Measurements from ENCODE around the gene PAM16. TPM values are rescaled to one million over a fixed set of nuclear protein-coding genes. Genes with fewer than 3 reads are reported as not detected.

PAM16 gene
- total RNA-seq, 1 donor from 2014 or later, result 62.8 TPM

GRCh38 chr16:4353675-4354074 is 2.6 kb upstream of the PAM16 start:
- Histone ChIP-seq H3K27me3 (ENCODE audit: control insufficient read depth, insufficient read depth, low read length) (no peaks in the 10 kb centered on the region), H3K36me3 (ENCODE audit: control insufficient read depth, insufficient read depth, low read length) (no peaks in the 10 kb centered on the region)

GRCh38 chr16:4352843-4353242 is 1.7 kb upstream of the PAM16 start:
- no peak for DNase-seq (ENCODE audit: low read depth)
- TF ChIP-seq CTCF (IDR thresholded peaks at IDR 0.05; ENCODE audit: insufficient read depth, low read length, poor library complexity, severe bottlenecking), result no peak
- Histone ChIP-seq H3K4me3 (ENCODE audit: low read depth, low read length) (no peak overlapping the region), H3K27me3 (ENCODE audit: control insufficient read depth, insufficient read depth, low read length) (no peaks in the 10 kb centered on the region), H3K36me3 (ENCODE audit: control insufficient read depth, insufficient read depth, low read length) (no peaks in the 10 kb centered on the region)

More at GRCh38 chr16:4353675-4354074, 2.6 kb upstream of the PAM16 start:
- no peak overlapping the region for H3K4me3 ChIP-seq (ENCODE audit: low read depth, low read length)
- DNase-seq (ENCODE audit: low read depth), result no peak
- TF ChIP-seq CTCF (IDR thresholded peaks at IDR 0.05; ENCODE audit: insufficient read depth, low read length, poor library complexity, severe bottlenecking), result no peak

- H3K36me3 ChIP-seq (ENCODE audit: control insufficient read depth, insufficient read depth, low read length), result no peaks in the 10 kb centered on the region
- DNase-seq (ENCODE audit: low read depth), result no peak
- no peak for TF ChIP-seq CTCF (IDR thresholded peaks at IDR 0.05; ENCODE audit: insufficient read depth, low read length, poor library complexity, severe bottlenecking)
- no peak overlapping the region for H3K4me3 ChIP-seq (ENCODE audit: low read depth, low read length)
- no peaks in the 10 kb centered on the region for H3K27me3 ChIP-seq (ENCODE audit: control insufficient read depth, insufficient read depth, low read length)
Observed at GRCh38 chr16:4351880-4352279, 759 bp upstream of the PAM16 start.

GRCh38 chr16:4350365-4350786 is 745 bp downstream of the PAM16 start:
- H3K36me3 ChIP-seq (ENCODE audit: control insufficient read depth, insufficient read depth, low read length), result no peaks in the 10 kb centered on the region
- TF ChIP-seq CTCF (IDR thresholded peaks at IDR 0.05; ENCODE audit: insufficient read depth, low read length, poor library complexity, severe bottlenecking), result no peak
- H3K4me3 ChIP-seq (ENCODE audit: low read depth, low read length), result peak overlapping the region; percentile 84
- DNase-seq (ENCODE audit: low read depth), result no peak
- H3K27me3 ChIP-seq (ENCODE audit: control insufficient read depth, insufficient read depth, low read length), result no peaks in the 10 kb centered on the region

GRCh38 chr16:4349332-4349731 is 1.8 kb downstream of the PAM16 start:
- Histone ChIP-seq H3K4me3 (ENCODE audit: low read depth, low read length) (no peak overlapping the region), H3K36me3 (ENCODE audit: control insufficient read depth, insufficient read depth, low read length) (no peaks in the 10 kb centered on the region), H3K27me3 (ENCODE audit: control insufficient read depth, insufficient read depth, low read length) (no peaks in the 10 kb centered on the region)
- DNase-seq (ENCODE audit: low read depth), result no peak
- no peak for TF ChIP-seq CTCF (IDR thresholded peaks at IDR 0.05; ENCODE audit: insufficient read depth, low read length, poor library complexity, severe bottlenecking)

GRCh38 chr16:4347765-4348509 is 3.2 kb downstream of the PAM16 start:
- H3K4me3 ChIP-seq (ENCODE audit: low read depth, low read length), result no peak overlapping the region
- no peak for TF ChIP-seq CTCF (IDR thresholded peaks at IDR 0.05; ENCODE audit: insufficient read depth, low read length, poor library complexity, severe bottlenecking)

More at GRCh38 chr16:4347765-4348509, 3.2 kb downstream of the PAM16 start:
- DNase-seq (ENCODE audit: low read depth), result no peak
- Histone ChIP-seq H3K27me3 (ENCODE audit: control insufficient read depth, insufficient read depth, low read length) (no peaks in the 10 kb centered on the region), H3K36me3 (ENCODE audit: control insufficient read depth, insufficient read depth, low read length) (no peaks in the 10 kb centered on the region)

All from kidney epithelial cell (primary cell).